SK-N-MC (cell line): ENCODE data around the gene CTNND2.

Experiments used
- DNase-seq: peaks from one replicate; pipeline ENCODE4 v3.0.0-alpha.2; 2011; ENCODE audit warnings: low read depth, low spot score
- H3K27ac ChIP-seq: fragments of 200-600 bp; sonication (generic); 2 replicates; pipeline ENCODE4 v1.5.1; 2016; ENCODE audit warnings: mixed run types
- H3K36me3 ChIP-seq: fragments of 200-600 bp; sonication (generic); 2 replicates; pipeline ENCODE4 v1.6.1; 2017; ENCODE audit warnings: antibody characterized with exemption, low read length, mixed read lengths; ENCODE audit not compliant: insufficient read depth
- H3K4me3 ChIP-seq: fragments of 200-600 bp; sonication (generic); 2 replicates; pipeline ENCODE4 v1.5.1; 2016
- H3K9ac ChIP-seq: fragments of 200-600 bp; sonication (generic); 2 replicates; pipeline ENCODE4 v1.8.0; 2017; ENCODE audit warnings: mixed run types, mixed read lengths; ENCODE audit not compliant: insufficient read length
- H3K9me3 ChIP-seq: fragments of 200-600 bp; sonication (generic); 2 replicates; pipeline ENCODE4 v1.6.1; 2017; ENCODE audit warnings: low read depth, mild to moderate bottlenecking, antibody characterized with exemption, low read length, moderate library complexity, mixed read lengths
- EZH2 ChIP-seq: fragments of 200-600 bp; sonication (generic); IDR thresholded peaks from one replicate; pipeline ENCODE4 v1.6.1; 2017; ENCODE audit warnings: antibody characterized with exemption
- FOXP2 ChIP-seq: optimal IDR thresholded peaks from 2 replicates; pipeline ENCODE3; 2011; ENCODE audit warnings: mild to moderate bottlenecking, moderate library complexity; ENCODE audit not compliant: insufficient read depth; ENCODE audit errors: extremely low read length, control extremely low read depth
- POLR2AphosphoS5 ChIP-seq: IDR thresholded peaks from 2 replicates; pipeline ENCODE4 v1.6.1; 2012; ENCODE audit warnings: mild to moderate bottlenecking, low read depth, low read length, borderline replicate concordance

The CTNND2 gene

DNA sequence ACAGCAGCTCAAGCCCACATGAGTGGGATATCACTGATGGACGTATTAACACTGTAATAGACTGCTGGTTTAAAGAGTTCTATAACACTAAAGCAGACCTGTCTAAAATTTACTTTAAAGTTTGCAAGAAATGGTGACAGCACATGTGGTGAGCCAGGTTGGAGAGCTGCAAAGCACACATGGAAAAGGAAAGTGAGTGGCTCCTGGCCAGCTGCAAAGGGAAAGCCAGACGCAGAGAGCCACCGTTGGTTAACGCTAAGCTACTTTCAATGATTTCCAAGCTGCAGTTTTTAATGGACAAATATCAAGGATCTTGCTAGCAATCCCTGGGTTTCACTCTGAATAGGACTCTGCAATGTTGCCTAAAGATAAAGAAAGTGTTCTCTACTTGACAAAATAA is 89.9 kb downstream of the CTNND2 start:
- TF ChIP-seq POLR2AphosphoS5: no peak
- no peak for TF ChIP-seq FOXP2
- TF ChIP-seq EZH2: no peak
- Histone ChIP-seq H3K4me3 (no peak overlapping the region), H3K27ac (no peak overlapping the region), H3K36me3 (no peaks in the 10 kb centered on the region), H3K9me3 (no peaks in the 10 kb centered on the region), H3K9ac (no peak overlapping the region)
- no peak for DNase-seq

DNA sequence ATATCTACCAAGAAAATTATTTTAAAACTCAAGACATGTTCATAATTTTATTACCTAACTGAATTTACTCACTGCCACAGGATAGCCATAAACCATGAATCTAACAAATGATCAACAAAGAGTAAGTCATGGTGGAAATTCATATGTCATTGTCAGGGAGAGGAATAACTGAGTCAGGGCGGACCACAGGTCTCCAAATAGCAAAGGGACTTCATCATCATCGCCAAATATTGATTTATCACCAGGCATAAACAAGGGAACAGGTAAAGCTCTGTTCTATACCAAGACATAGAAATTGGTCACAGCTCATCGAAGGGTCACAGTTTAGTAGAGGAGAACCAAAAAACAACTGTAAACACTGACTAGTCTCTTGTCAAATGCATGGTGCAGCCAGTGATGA is 94.8 kb downstream of the CTNND2 start:
- Histone ChIP-seq H3K36me3 (no peaks in the 10 kb centered on the region), H3K27ac (no peak overlapping the region), H3K4me3 (no peak overlapping the region), H3K9ac (no peak overlapping the region), H3K9me3 (no peaks in the 10 kb centered on the region)
- TF ChIP-seq POLR2AphosphoS5 (no peak), FOXP2 (no peak), EZH2 (no peak)
- DNase-seq: no peak

DNA sequence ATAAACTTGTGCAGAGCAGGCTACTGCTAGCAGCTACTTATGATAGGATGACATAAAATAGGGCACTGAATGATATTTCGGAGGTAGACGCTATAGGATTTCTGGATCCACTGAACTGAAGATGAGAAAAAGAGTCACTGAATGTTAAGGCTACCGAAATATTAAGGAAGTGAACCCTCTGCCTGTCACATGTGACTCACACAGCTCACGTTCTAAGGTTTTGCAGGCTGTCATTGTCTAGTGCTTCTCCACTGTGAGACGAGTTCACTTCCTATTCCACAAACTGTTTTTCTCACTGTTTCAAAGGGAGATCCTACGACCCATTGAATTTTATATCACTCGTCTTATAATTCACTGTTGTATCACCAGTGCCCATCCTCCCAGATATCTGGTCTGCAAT is 100.8 kb downstream of the CTNND2 start:
- Histone ChIP-seq H3K4me3 (no peak overlapping the region), H3K36me3 (no peaks in the 10 kb centered on the region), H3K27ac (no peak overlapping the region), H3K9me3 (no peaks in the 10 kb centered on the region), H3K9ac (no peak overlapping the region)
- no peak for DNase-seq
- TF ChIP-seq FOXP2 (no peak), EZH2 (no peak), POLR2AphosphoS5 (no peak)

DNA sequence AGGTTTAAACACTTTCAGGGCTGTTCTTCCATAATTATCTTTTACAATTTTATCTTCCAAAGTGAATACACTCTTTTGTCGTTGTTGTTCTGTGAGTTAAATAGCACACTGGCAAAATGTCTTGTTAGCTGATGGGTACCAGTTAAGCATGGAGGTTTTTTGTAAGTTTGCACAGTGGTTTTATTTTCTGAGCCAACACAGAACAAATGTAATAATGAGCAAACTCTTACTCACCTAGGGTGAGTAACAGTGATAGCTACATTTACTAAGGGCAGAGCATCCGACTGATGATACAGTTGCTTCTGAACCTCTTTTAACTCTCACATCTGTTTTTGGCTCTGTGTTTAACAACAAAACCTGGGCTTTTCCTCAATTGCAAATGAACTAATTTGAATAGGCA is 103.2 kb downstream of the CTNND2 start:
- Histone ChIP-seq H3K9ac (no peak overlapping the region), H3K9me3 (no peaks in the 10 kb centered on the region), H3K4me3 (no peak overlapping the region), H3K36me3 (no peaks in the 10 kb centered on the region), H3K27ac (no peak overlapping the region)
- TF ChIP-seq POLR2AphosphoS5 (no peak), EZH2 (no peak), FOXP2 (no peak)
- DNase-seq: no peak

DNA sequence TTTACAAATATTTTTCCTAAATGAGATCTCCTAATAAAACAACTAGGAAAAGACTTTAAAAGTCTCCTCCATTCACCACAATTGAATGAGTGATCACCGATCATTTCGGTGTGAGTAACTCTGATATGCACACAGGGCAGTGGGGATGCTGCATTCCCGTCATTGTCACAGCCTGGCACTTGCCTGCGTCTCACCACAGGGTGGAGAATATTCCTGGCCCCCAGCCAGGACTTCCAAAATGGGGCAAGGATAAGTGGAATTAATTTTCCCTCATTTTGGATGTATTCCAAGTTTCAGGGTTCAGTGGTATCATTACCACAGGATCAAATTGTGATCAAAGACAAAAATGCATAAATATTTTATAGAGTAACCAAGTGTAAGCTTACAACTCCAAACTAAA is 107.1 kb downstream of the CTNND2 start:
- no peak for TF ChIP-seq EZH2
- no peak for TF ChIP-seq POLR2AphosphoS5
- no peak for TF ChIP-seq FOXP2
- peak; percentile 67 for DNase-seq
- H3K4me3 ChIP-seq: peak overlapping the region; percentile 44; the same call in 1 of the 2 replicates

DNA sequence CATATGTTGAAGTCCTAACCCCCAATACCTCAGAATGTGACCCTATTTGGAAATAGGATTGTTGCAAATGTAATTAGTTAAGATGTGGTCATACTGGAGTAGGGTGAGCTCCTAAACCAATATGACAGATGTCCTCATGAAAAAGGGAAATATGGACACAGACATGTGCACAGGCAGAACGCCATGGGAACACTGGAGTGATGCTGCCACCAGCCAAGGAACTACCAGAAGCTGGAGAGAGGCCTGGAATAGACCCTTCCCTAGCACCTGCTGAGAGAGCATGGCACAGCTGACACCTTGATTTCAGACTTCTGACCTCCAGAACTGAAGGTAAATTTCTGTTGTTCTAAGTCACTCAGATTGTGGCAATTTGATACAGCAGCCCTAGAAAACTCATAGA is 110.8 kb downstream of the CTNND2 start:
- no peak for DNase-seq
- H3K27ac ChIP-seq: no peak overlapping the region
- no peak overlapping the region for H3K9ac ChIP-seq
- no peak overlapping the region for H3K4me3 ChIP-seq
- no peaks in the 10 kb centered on the region for H3K9me3 ChIP-seq
- TF ChIP-seq EZH2 (no peak), POLR2AphosphoS5 (no peak), FOXP2 (no peak)
- H3K36me3 ChIP-seq: no peaks in the 10 kb centered on the region

More for the DNA sequence above, 107.1 kb downstream of the CTNND2 start:
- Histone ChIP-seq H3K9ac (no peak overlapping the region), H3K27ac (no peak overlapping the region), H3K9me3 (no peaks in the 10 kb centered on the region), H3K36me3 (no peaks in the 10 kb centered on the region)

DNA sequence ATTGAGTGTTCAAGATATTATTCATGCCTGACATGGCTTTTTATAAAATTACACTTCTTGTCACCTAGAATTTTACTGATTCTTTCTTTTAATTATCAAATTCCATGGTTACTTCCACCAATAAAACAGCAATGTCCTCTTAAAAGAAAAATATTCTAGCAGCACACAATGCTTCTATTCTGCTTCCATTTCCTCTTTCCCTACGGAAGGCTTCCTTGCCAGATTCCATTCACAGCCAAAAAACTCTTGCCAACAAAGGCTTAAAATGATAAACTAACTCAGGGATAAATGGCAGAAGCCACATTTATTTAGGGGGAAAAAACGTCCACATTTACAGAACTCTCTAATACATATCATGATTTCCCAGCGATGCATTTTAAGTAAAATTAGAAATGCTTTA is 111.6 kb downstream of the CTNND2 start:
- H3K9me3 ChIP-seq: no peaks in the 10 kb centered on the region
- TF ChIP-seq POLR2AphosphoS5: no peak
- H3K27ac ChIP-seq: peak overlapping the region; percentile 65; the same call in 1 of the 2 replicates
- H3K9ac ChIP-seq: no peak overlapping the region
- peak overlapping the region; percentile 48 for H3K4me3 ChIP-seq
- H3K36me3 ChIP-seq: no peaks in the 10 kb centered on the region
- no peak for DNase-seq

DNA sequence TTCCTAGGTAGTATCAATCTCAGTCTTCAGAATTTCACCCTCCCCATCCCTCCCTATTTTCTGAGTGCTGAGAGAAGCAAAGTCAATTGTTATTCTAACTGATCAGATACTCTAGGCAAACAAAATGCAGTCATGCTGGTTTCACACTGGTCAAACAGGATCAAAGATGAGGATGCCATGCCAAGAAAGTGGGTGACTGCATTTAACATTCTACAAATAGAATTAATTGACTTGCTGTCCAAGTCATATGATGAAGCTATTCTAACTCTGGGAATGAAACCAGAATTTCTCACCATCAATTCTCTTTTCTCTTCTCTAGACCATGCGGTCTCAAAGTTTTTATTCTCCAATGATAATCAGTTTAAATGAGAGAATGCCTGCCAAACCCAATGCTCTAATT is 112.5 kb downstream of the CTNND2 start:
- peak overlapping the region; percentile 65; the same call in 1 of the 2 replicates for H3K27ac ChIP-seq
- TF ChIP-seq POLR2AphosphoS5: no peak
- TF ChIP-seq FOXP2: no peak
- TF ChIP-seq EZH2: no peak
- no peaks in the 10 kb centered on the region for H3K9me3 ChIP-seq
- DNase-seq: no peak
- H3K36me3 ChIP-seq: no peaks in the 10 kb centered on the region
- H3K9ac ChIP-seq: no peak overlapping the region
- H3K4me3 ChIP-seq: peak overlapping the region; percentile 48; the same call in 1 of the 2 replicates

DNA sequence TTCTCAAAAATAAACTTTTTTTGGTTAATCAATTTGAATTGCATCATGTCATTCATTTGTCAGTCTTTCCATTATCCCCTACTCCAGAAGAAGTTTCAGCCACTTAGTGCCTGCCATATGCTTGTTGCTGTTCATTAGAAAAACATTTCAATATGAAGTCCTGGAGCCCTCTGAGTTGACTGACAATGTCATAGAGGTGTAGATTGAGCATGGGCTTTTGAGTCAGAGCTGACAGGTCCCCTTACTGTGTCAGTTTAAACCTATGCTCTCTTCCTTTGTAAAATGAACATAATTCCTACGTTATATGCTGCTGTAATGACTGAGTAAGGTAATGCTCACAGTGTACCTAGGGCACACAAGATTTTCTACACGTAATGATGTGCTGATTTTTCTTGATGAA is 114.0 kb downstream of the CTNND2 start:
- Histone ChIP-seq H3K36me3 (no peaks in the 10 kb centered on the region), H3K4me3 (no peak overlapping the region), H3K27ac (no peak overlapping the region), H3K9ac (no peak overlapping the region), H3K9me3 (no peaks in the 10 kb centered on the region)
- TF ChIP-seq EZH2: no peak
- TF ChIP-seq POLR2AphosphoS5: no peak
- TF ChIP-seq FOXP2: no peak
- no peak for DNase-seq
